Measurements from ENCODE around the gene RNF2. TPM values are rescaled to one million over a fixed set of nuclear protein-coding genes. Genes with fewer than 3 reads are reported as not detected.

RNF2 gene
- total RNA-seq, 1 donor from 2014 or later = 44.5 TPM

- Mint-ChIP-seq H3K27me3 (ENCODE audit: unreplicated experiment) (peaks cover 3% of the 10 kb centered on the region), H3K4me3 (ENCODE audit: unreplicated experiment) (no peak overlapping the region)
Observed at GRCh38 chr1:185049670-185050069, 4.3 kb downstream of the RNF2 start.

DNA sequence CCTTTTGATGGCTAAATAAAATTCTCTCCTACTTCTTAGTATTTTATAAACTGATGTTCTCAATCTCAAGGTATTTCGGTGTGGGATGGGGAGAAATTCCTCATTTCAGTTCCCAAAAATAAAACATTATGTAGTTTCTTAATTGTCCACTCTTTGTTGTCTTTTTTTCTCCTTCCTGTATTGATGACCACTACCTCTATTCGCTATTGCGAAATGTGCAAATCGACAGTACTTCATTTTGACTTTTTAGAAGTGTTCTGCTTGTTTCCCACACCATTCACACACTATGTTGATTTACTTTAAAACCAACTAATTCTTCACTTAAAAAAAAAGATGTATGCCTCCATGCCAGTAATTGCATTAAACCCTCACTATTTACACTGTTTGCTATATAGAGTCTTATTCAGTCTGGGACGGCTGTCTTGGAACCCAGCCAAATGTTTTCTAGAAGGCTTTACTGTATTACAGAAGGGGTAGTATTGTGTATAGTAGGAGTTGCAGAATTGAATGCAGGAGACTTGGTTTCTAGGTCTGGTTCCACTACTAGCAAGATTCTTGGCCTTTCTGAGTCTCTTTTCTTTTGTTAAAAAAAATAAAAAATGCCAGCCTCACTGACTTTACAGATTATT, 5.6 kb downstream of the RNF2 start:
- H3K4me1 Mint-ChIP-seq (ENCODE audit: unreplicated experiment) = peaks cover 44% of the 10 kb centered on the region
- TF ChIP-seq, protein P1, sequence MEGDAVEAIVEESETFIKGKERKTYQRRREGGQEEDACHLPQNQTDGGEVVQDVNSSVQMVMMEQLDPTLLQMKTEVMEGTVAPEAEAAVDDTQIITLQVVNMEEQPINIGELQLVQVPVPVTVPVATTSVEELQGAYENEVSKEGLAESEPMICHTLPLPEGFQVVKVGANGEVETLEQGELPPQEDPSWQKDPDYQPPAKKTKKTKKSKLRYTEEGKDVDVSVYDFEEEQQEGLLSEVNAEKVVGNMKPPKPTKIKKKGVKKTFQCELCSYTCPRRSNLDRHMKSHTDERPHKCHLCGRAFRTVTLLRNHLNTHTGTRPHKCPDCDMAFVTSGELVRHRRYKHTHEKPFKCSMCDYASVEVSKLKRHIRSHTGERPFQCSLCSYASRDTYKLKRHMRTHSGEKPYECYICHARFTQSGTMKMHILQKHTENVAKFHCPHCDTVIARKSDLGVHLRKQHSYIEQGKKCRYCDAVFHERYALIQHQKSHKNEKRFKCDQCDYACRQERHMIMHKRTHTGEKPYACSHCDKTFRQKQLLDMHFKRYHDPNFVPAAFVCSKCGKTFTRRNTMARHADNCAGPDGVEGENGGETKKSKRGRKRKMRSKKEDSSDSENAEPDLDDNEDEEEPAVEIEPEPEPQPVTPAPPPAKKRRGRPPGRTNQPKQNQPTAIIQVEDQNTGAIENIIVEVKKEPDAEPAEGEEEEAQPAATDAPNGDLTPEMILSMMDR (IDR thresholded peaks at IDR 0.05; ENCODE audit: unreplicated experiment) = no peak

More at GRCh38 chr1:185049670-185050069, 4.3 kb downstream of the RNF2 start:
- Mint-ChIP-seq H3K4me1 (ENCODE audit: unreplicated experiment) (peaks cover 48% of the 10 kb centered on the region), H3K9me3 (ENCODE audit: unreplicated experiment) (no peaks in the 10 kb centered on the region), H3K36me3 (ENCODE audit: low read depth, unreplicated experiment) (peaks cover 13% of the 10 kb centered on the region), H3K27ac (ENCODE audit: unreplicated experiment) (peak overlapping the region; percentile 58)
- TF ChIP-seq, protein P1 (IDR thresholded peaks at IDR 0.05; ENCODE audit: unreplicated experiment) = no peak
- no peak for DNase-seq (ENCODE audit: low spot score)

GRCh38 chr1:185053204-185053603, 7.8 kb downstream of the RNF2 start:
- Mint-ChIP-seq H3K4me3 (ENCODE audit: unreplicated experiment) (no peak overlapping the region), H3K27ac (ENCODE audit: unreplicated experiment) (peak overlapping the region; percentile 30), H3K4me1 (ENCODE audit: unreplicated experiment) (peaks cover 34% of the 10 kb centered on the region), H3K36me3 (ENCODE audit: low read depth, unreplicated experiment) (peaks cover 5% of the 10 kb centered on the region), H3K27me3 (ENCODE audit: unreplicated experiment) (no peaks in the 10 kb centered on the region), H3K9me3 (ENCODE audit: unreplicated experiment) (no peaks in the 10 kb centered on the region)
- no peak for DNase-seq (ENCODE audit: low spot score)
- TF ChIP-seq, protein P1 (IDR thresholded peaks at IDR 0.05; ENCODE audit: unreplicated experiment) = no peak

More for the DNA sequence above, 5.6 kb downstream of the RNF2 start:
- no peak for DNase-seq (ENCODE audit: low spot score)
- Mint-ChIP-seq H3K27ac (ENCODE audit: unreplicated experiment) (no peak overlapping the region), H3K4me3 (ENCODE audit: unreplicated experiment) (no peak overlapping the region), H3K36me3 (ENCODE audit: low read depth, unreplicated experiment) (peaks cover 9% of the 10 kb centered on the region), H3K27me3 (ENCODE audit: unreplicated experiment) (no peaks in the 10 kb centered on the region), H3K9me3 (ENCODE audit: unreplicated experiment) (no peaks in the 10 kb centered on the region)

- Mint-ChIP-seq H3K4me3 (ENCODE audit: unreplicated experiment) (no peak overlapping the region), H3K27me3 (ENCODE audit: unreplicated experiment) (no peaks in the 10 kb centered on the region), H3K9me3 (ENCODE audit: unreplicated experiment) (no peaks in the 10 kb centered on the region), H3K36me3 (ENCODE audit: low read depth, unreplicated experiment) (no peaks in the 10 kb centered on the region), H3K27ac (ENCODE audit: unreplicated experiment) (no peak overlapping the region), H3K4me1 (ENCODE audit: unreplicated experiment) (peaks cover 33% of the 10 kb centered on the region)
- TF ChIP-seq, protein P1 (IDR thresholded peaks at IDR 0.05; ENCODE audit: unreplicated experiment) = no peak
- DNase-seq (ENCODE audit: low spot score) = no peak
Observed at GRCh38 chr1:185054365-185055060, 9.2 kb downstream of the RNF2 start.

DNA sequence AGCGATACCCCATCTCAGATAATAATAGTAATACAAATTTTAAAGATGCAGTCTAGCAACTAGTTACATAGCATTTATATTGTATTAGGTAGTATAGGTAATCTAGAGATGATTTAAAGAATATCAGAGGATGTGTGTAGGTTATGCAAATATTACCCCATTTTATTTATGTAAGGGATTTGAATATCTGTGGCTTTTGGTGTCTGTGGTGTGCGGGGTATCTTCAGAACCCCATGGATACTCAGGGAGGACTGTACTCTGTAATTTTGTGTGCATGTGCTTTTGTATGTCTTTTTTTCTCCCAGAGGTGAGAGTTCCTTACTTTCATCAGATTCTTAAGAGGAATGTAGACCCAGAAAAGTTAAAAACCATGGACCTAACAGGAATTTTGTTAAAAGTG, 12.8 kb downstream of the RNF2 start:
- Mint-ChIP-seq H3K36me3 (ENCODE audit: low read depth, unreplicated experiment) (peaks cover 6% of the 10 kb centered on the region), H3K27ac (ENCODE audit: unreplicated experiment) (peak overlapping the region; percentile 62), H3K27me3 (ENCODE audit: unreplicated experiment) (peaks cover 7% of the 10 kb centered on the region), H3K9me3 (ENCODE audit: unreplicated experiment) (no peaks in the 10 kb centered on the region), H3K4me3 (ENCODE audit: unreplicated experiment) (no peak overlapping the region), H3K4me1 (ENCODE audit: unreplicated experiment) (peaks cover 39% of the 10 kb centered on the region)
- DNase-seq (ENCODE audit: low spot score) = no peak
- TF ChIP-seq, protein P1 (IDR thresholded peaks at IDR 0.05; ENCODE audit: unreplicated experiment) = no peak

All from endothelial cell (in vitro differentiated cells).